LHCN-M2 (cell line): Measurements from ENCODE around the gene TAPT1. TPM values are rescaled to one million over a fixed set of nuclear protein-coding genes. Genes with fewer than 3 reads are reported as not detected.

ENCODE experiments used
- DNase-seq: peaks from one replicate; pipeline ENCODE4 v3.0.0-alpha.2; 2012; ENCODE audit warnings: low read depth
- polyA plus RNA-seq: library from polyadenylated mRNA; unstranded; fragments of >200 nt; gene quantifications from one replicate; pipeline ENCODE4 v1.2.1, GENCODE V29; 2012; ENCODE audit warnings: missing spikeins
- total RNA-seq: library from RNA; depleted of rRNA; stranded (reverse); fragments of >200 nt; gene quantifications from 2 replicates; pipeline ENCODE4 v1.2.3, GENCODE V29; 2014; rRNA removed

The TAPT1 gene
- total RNA-seq, result 7.6 and 10.1 TPM in 2 replicates
- polyA plus RNA-seq, result 3.8 TPM

- peak; percentile 48 for DNase-seq
These were observed at the start of gene TAPT1 for GRCh38 chr4:16225863-16226815. Gene TAPT1, minus strand, starts transcription at chr4:16226471. Its CDS starts 14 bp downstream, at chr4:16226457.

- DNase-seq, result no peak
These were observed 45.1 kb upstream of the TAPT1 start for GRCh38 chr4:16271411-16271810.

- peak; percentile 31 for DNase-seq
These were observed 44.4 kb upstream of the TAPT1 start for GRCh38 chr4:16270454-16271328.

- DNase-seq, result peak; percentile 93
These were observed 43.6 kb upstream of the TAPT1 start for GRCh38 chr4:16269742-16270453.

GRCh38 chr4:16269240-16269639, 43.0 kb upstream of the TAPT1 start:
- DNase-seq, result no peak

- no peak for DNase-seq
These were observed 42.0 kb upstream of the TAPT1 start for GRCh38 chr4:16268290-16268689.

- no peak for DNase-seq
These were observed 41.4 kb upstream of the TAPT1 start for GRCh38 chr4:16267639-16268038.

GRCh38 chr4:16265820-16266219, 39.5 kb upstream of the TAPT1 start:
- DNase-seq, result no peak

GRCh38 chr4:16264798-16265197, 38.5 kb upstream of the TAPT1 start:
- peak; percentile 52 for DNase-seq

- DNase-seq, result no peak
These were observed 36.8 kb upstream of the TAPT1 start for GRCh38 chr4:16263056-16263455.

GRCh38 chr4:16262188-16262587, 35.9 kb upstream of the TAPT1 start:
- no peak for DNase-seq

- no peak for DNase-seq
These were observed 35.1 kb upstream of the TAPT1 start for GRCh38 chr4:16261313-16261878.

GRCh38 chr4:16259889-16260246, 33.6 kb upstream of the TAPT1 start:
- DNase-seq, result no peak

GRCh38 chr4:16259241-16259888, 33.1 kb upstream of the TAPT1 start:
- no peak for DNase-seq

GRCh38 chr4:16257611-16258010, 31.3 kb upstream of the TAPT1 start:
- no peak for DNase-seq

GRCh38 chr4:16256343-16256742, 30.1 kb upstream of the TAPT1 start:
- no peak for DNase-seq

GRCh38 chr4:16255730-16256129, 29.5 kb upstream of the TAPT1 start:
- no peak for DNase-seq

GRCh38 chr4:16253127-16253960, 27.1 kb upstream of the TAPT1 start:
- DNase-seq, result peak; percentile 79

GRCh38 chr4:16250661-16251365, 24.5 kb upstream of the TAPT1 start:
- DNase-seq, result no peak
